HG03060 (cell line): ENCODE data around the gene FGFR1OP2.
"Not testable (repeated sequence)": the region's sequence is repeated elsewhere in the genome, so short reads cannot be mapped to it uniquely, and the experiment has no call there.

Experiments used
- ATAC-seq: cut with Tn5 transposase; IDR thresholded peaks from one replicate; pipeline ENCODE4 v1.9.1; 2021; ENCODE audit warnings: low read depth, moderate number of reproducible peaks; ENCODE audit not compliant: unreplicated experiment

The FGFR1OP2 gene

DNA sequence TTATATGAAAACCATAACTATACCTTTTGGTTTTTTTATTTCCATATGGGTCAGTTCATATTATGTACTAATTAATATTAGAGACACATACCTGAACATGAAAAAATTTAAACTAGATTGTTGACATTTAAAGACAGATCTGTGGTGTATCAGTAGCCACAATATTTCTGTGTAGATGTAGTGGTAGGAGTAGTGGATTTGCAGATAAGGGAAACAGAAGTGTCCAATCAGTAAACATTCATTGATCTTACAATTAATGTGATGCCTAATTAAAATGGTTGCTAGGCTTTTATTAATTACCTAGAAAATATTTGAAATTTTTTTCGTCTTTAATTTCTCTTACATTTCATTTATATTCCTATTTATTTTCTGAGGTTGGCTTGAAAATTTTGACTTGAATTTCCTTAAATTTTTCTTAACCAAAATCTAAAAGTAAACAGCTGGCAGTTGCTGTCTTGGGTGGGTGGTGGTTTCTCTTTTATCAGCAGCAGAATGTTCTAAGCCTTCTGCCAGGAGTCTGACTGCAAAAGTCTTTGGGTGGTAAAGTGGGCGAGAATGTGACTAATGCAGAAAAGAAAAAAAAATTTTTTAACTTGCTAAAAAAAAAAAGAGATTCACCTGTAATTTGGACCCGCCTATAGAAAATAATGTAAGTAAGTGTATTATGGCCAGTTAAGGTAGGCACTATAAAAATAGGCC lies 2.4 kb downstream of the FGFR1OP2 start:
- ATAC-seq: no peak

DNA sequence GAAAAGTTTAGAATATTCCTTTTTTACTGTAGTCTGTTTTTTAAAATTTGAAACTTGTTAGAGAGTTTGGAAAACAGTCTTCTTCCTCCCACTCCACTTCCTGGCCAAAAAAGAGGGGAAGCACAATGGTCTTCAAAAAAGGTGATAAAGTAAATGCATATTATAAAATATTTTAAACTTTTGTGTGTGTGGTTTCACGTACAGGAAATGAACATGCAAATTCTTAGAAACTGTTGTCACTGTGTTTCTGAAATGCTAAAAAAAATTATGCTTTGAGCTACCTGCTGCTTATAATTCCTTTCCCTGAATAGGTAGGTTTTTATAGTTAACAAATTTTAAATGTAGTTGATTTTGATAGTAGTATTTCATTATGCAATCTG lies 2.9 kb downstream of the FGFR1OP2 start:
- ATAC-seq: no peak

DNA sequence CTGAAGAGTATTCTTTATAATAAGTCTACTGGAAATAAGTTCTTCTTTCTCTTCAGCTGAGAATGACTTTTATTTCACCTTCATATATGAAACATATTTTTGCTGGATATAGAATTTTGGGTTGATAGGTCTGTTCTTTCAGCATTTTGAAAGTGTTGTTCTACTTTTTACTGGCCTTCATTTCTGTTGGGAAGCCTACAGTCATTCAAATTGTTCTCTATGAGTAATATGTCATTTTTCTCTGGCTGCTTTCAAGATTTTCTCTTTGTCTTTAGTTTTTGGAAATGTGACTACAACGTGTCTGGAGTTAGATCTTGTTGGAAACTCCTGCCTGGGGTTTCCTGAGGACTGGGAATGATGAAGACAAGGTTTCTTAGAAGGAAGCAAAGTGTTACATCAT lies 10.0 kb downstream of the FGFR1OP2 start:
- no peak for ATAC-seq

DNA sequence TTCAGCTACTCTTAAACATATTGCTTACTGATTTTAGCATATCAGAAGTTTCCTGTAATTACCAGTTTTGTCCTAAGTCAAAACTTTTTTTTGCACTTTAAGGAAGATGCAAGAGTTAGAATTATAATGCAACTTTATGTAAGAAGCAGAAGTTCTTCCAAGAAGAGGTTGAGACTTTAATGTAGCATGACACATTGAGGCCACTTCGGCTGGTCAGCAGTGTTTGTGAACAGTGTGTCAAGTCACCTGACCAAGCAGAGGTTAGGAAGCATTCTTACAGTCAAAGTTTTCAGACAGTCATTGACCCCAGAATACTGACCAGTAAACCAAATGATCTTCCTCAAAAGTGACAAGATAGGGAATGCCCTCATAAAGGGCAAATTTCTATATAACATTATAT lies 15.2 kb downstream of the FGFR1OP2 start:
- ATAC-seq: no peak

DNA sequence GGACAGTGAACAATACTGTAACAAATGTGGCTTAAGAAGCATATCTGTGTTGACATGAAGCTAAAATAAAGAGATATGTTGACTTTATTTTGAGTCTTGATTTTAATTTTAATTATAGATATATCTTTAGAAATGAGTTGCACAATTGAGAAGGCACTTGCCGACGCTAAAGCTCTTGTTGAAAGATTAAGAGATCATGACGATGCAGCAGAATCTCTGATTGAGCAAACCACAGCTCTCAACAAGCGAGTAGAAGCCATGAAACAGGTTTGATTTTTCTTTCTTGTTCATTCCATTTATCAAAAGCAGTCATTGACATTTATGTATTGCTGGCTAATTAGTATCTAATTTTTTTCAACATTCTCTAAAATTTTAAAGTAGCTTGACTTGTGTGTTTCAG lies 15.8 kb downstream of the FGFR1OP2 start:
- ATAC-seq: no peak

DNA sequence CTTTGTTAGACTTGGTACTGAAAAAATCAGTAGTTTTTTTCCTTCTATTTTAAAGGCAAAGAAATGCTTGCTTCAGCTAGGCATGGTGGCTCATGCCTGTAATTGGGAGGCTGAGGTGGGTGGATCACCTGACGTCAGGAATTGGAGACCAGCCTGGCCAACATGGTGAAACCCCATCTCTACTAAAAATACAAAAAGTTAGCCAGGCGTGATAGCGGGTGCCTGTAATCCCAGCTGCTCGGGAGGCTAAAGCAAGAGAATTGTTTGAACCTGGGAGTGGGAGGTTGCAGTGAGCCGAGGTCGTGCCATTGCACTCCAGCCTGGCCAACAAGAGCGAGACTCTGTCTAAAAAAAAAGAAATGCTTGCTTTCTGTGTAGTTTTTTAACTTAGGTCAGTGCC lies 23.1 kb downstream of the FGFR1OP2 start:
- not testable (repeated sequence) for ATAC-seq

DNA sequence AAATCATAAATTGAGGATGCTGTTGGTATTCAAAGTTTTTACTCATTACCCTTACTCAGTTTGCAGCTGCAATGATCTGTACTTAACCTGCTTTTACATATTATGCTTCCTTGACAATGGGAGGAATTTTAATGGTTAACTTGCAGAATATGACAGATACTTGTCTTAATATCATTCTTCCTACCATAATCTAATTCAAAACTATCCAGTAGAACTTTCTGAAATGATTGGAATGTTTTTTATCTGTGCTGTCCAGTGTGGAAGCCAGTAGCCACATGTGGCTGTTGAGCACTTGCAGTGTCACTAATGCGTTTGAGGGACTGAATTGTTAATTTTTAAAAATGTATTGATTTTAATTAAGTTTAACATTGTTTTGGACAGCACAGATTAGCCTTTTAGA lies 23.5 kb downstream of the FGFR1OP2 start:
- ATAC-seq: no peak

DNA sequence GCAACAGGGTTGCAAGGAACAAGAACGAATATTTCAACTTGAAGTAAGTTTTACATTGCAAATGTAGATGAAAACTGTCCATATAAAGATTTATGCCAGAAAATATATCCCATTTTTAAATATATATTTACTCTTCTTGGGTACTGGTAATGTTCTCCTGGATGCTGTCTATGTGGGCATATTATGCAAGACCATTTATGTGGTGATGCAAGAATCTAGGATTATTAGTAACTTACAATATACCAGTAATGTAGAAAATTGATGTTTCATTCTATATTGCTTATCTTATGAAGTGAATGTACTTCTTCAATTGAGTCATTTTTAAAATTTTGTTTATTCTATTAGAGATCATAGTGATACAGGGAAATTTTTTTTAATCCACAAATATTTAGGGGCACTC lies 25.1 kb downstream of the FGFR1OP2 start:
- no peak for ATAC-seq

DNA sequence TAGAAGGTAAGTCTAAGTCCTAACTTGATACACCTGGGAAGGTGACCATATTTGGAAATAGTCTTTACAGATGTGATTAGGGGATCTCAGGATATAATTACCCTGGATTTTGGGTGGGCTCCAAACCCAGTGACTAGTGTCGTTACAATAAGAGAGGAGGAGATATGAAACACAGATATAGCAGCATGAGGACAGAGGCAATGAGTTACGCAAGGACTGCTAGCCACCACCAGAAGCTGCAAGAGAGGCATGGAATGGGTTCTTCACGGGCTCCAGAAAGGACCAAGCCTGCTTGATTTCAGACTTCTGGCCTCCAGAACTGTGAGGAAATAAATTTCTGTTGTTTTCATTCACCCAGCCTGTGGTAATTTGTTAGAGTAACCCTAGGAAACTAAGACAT lies 28.6 kb downstream of the FGFR1OP2 start:
- ATAC-seq: no peak

DNA sequence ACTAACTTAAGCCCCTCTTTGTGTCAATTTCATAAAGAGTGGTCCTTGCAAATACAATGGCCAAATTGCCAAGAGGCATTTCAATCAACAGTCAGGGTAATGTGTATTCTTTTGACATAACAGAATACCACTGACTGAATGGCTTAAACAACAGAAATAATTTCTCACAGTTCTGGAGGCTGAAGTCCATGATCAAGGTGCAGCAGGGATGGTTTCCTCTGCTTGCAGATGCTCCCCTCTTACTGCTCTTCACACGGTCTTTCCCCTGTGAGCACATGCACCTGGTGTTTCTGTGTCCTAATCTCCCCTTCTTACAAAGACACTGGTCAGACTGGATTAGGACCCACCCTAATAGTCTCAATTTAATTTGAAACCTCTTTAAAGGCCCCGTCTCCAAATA lies 31.9 kb downstream of the FGFR1OP2 start:
- ATAC-seq: no peak

DNA sequence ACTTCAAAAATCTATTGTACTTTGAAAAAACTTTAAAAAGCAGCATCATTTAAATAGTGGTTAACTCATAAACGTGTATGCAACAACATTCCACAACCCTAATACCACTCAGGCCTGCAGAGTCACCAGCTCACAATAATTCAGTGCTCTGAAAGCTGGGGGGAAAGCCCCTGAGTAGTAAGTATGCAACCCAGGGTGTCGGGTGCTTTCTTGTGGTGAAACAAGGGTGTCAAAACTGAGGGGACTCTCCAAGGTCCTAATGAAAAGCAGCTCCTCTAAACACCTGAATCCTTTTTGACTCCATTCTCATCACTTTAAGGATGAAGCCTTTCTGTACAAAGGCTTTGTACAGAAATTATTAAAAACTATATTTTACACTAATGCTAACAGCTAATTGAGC lies 33.7 kb downstream of the FGFR1OP2 start:
- ATAC-seq: peak; percentile 81

DNA sequence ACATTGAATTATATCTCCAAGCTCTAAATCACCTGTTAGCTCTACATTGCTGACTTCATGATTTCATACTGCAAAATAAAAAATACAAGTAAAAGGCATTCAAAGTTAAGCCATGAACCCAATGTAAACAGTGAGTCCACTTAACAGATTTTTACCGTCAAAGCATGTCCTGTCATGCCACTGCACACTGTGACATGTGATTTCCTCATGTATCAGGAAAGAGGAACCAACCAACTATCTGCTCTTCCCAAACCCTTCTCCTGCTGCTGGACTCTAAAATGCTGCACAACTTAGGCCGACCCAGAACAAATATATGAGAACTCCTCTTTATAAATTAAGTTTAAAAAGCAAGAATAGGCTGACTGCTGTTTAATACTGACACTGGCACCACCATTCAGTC lies 38.4 kb downstream of the FGFR1OP2 start:
- no peak for ATAC-seq

DNA sequence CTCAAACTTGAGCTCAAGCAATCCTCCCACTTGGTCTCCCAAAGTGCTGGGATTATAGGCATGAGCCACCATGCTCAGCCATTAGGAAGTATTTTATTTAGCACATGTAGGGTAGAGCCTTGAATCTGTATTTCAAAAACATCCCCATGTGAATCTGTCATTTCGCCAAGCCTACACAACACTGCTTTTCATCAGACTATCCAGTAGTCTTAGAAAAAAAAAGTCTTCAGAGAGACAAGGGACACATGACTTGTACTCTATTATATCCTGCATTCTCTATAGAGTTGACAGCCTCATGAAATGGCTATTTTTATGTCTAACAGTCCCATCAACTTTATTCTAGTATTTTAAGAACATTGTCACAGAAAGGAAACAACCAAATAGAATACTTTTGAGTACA lies 40.5 kb downstream of the FGFR1OP2 start:
- no peak for ATAC-seq

DNA sequence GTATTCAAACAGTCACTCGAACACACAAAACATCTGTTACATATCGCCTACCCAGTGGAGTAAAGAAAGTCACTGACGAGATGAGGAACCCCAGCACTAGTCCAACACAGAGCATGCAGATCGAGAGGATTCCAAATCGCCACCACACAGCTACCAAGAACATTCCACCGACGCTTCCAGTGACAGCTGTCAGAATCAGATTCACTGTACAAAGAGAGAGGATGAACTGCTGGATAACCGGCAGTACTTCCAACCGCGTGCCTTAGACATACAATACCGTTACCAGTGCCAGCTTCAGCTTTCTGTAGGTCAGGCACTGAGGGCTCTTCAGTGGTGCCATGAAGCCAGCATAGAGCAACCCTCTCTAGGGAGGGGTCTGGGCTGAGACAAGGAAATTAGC lies 41.5 kb downstream of the FGFR1OP2 start:
- no peak for ATAC-seq

DNA sequence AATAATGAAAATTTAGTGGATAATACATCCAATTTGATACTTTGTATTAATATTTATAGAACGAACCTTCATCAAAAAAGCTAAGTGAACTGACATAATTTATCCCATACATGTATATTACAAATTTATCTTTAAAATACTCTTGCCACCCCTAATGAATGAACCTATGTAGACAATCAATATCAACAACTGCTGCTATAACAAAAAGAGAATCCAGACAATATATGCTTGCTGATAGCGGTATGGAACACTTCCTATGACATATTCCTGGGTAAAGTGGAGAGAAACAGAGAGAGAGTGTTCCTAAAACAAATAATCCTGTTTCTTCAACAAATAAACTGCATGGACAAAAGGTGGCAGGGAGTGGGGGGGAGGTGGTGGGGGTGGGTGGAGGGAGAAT lies 44.6 kb downstream of the FGFR1OP2 start:
- ATAC-seq: no peak

DNA sequence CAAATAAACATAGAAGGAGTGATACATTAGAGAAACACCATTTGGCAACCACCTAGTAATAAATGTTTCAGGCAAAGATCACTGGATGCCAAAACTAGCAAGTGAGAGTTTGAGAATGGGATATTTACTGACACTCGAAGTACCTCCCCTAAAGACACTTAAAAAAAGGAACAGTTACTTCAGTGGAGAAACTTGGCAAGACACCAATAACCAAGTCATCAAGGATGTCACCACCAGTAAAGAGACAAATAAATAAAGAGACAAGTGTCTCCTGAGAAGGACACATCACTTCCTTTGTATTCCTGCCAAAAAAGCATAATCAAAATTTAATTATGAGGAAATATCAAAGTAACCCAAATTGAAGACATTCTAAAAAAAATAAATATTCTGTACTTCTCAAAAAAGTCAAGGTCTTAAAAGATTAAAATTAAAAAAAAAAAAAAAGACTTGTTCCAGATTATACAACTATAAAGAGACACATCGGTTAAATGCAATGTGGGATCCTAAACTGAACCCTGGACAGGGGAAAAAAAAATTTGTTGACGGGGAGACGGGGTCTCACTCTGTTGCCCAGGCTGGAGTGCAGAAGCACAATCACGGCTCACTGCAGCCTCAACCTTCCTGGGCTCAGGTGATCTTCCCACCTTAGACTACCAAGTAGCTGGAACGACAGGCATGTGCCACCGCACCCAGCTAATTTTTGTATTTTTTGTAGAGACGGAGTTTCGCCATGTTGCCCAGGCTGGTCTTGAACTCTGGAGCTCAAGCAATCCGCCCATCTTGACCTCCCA lies 49.6 kb downstream of the FGFR1OP2 start:
- ATAC-seq: no peak

DNA sequence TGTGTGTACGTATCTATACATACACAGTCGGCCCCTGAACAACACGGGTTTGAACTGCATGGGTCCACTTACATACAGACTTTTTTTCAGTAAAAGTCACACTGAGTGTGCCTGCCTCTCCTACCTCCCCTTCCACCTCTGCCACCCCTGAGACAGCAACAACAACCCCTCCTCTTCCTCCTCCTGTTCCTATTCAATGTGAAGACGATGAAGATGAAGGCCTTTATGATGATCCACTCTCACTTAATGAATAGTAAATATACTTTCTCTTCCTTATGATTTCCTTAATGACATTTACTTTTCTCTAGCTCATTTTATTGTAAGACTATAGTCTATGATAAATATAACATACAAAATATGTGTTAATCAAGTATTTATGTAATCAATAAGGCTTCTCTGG lies 50.4 kb downstream of the FGFR1OP2 start:
- ATAC-seq: no peak

DNA sequence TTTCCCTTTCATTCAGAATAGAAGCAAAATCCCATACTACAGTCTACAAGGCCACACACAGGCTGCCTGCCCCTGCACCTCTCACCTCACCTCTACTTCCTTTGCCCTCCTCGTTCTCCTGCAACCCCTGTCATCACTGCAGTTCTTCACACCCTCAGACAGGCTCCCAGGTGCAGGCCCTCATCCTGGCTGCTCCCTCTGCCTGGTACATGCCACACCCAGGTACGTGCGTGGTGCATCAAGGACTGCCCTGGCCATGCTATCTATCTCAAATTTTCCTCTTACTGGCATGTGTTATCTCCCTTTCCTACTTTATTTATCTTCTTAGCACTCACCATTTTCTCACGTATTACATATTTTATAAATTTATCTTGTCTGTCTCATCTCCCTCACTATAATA lies 51.6 kb downstream of the FGFR1OP2 start:
- no peak for ATAC-seq

DNA sequence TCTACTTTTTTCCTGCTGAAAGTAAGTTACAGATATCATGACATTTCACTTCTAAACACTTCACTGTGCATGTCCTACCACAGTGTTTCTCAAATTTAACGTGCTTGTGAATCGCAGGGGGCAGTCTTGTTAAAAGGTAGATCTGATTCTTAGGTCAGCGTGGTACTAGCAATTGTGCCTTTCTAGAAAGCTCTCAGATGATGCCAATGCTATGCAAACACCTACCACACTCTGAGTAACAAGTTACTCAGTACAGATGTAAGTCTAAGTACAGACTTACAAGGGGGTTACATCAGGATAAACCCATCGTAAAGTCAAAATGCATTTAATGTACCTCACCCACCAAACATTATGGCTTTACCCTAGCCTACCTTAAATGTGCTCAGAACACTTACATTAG lies 53.6 kb downstream of the FGFR1OP2 start:
- ATAC-seq: no peak

DNA sequence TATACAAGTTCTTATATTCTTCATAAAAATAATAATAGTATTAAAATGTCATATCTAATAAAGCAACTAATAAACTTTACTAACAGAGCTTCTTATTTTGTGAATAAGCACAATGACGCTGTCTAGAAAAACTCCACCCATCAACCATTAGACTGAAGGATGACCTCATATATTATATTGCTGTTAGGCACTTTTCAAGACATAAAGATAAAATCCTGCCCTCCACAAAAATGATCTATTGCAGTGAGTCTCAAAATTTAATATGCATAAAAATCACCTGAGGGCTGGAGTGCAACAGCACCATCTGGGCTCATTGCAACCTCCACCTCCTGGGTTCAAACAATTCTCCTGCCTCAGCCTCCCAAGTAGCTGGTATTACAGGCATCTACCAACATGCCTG lies 55.8 kb downstream of the FGFR1OP2 start:
- ATAC-seq: no peak

DNA sequence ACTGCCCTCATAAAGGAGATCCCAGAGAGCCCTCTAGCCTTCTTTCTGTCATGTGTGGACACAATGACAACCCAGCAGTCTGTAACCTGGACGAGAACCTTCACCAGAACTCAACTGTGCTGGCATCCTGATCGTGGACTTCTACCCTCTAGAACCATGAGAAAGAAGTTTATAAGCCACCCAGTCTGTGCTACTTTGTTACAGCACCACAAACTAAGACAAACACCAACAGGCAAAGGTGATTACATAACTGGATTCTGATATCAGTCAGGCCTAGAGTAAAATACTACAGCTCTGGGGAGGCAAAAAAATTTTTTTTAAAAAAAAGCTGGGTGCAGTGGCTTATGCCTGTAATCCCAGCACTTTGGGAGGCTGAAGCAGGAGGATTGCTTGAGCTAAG lies 57.4 kb downstream of the FGFR1OP2 start:
- ATAC-seq: no peak

DNA sequence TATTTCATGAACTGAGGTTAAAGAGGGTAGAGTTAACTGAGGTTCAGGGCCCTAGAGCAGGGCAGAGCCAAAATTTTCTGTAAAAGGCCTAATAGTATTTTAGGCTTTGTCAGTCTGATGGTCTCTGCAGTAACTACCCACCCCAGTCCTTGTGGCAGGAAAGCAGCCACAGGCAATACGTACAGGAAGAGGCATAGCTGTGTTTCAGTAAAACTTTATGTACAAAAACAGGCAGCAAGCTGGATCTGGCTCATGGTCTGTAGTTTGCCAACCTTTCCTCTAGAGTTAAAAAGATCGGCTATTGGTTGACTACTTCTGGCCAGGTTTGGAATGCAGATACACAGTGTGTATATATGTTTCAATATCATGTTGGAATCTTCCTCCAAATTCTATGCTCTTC lies 58.7 kb downstream of the FGFR1OP2 start:
- no peak for ATAC-seq
